ENCODE data around the gene MREG.

- TF ChIP-seq CTCF (IDR thresholded peaks at IDR 0.05; ENCODE audit: low read depth, low read length, missing input control): no peak
- TF ChIP-seq MAX (IDR thresholded peaks at IDR 0.05): no peak
- no peak for TF ChIP-seq GABPA (IDR thresholded peaks at IDR 0.05 in 1 of 2, conservative IDR thresholded peaks at IDR 0.05 in 1 of 2)
- no peak for TF ChIP-seq RAD21 (IDR thresholded peaks at IDR 0.05)
Measured at GRCh38 chr2:215915441-215915840, 97.9 kb downstream of the MREG start.

Measured in liver (tissue), 3 donors.